NOMO-1 (cell line): ENCODE results near the gene DSTN.

Source experiments
- DNase-seq, 2 experiments: peaks; one replicate each; lab custom pipeline; 2025; ENCODE audit not compliant: unreplicated experiment in 2 of 2; lab: John Stamatoyannopoulos, UW

DSTN gene

DNA sequence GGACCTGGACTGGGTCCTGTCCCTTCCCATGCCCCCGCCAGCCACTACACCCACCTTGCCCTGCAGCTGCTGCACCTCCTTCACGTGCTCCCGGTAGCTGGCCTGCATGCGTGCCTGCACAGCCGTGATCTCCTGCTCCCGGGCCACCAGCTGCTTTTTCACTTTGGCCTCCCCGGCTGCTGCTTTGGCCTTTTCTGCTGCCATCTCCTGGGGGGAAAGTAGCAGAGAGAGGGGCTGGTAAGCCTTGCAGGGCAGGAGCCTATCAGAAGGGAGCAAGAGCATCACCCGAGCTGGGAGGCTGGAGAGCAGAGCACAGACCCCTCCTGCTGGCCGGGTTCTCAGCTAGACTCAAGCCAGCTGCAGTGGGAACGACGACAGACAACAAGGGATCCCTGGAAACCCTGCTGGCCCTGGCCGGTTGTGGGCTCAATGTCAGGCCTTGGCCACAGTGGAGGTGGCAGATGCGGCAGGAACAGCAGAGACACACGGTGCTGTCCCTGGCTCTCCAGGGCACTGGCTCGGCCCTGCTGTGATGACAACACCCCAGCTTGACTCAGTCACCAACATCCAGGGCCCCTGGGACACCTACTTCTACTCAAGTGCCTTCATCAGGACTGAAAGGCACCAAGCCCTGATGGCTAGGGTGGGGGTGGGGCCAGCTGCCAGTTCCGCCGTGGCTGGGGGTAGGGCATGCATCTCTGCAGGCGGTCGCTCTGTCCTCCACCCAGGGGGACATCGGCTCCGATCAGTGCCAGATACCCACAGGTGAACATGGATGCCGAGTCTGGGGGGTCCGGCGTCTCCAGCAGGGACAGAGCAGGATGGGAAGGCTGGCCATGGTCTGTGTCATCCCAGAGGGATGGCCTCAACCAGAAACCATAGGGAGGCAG, 66.9 kb downstream of the DSTN start:
- no peak for DNase-seq

DNA sequence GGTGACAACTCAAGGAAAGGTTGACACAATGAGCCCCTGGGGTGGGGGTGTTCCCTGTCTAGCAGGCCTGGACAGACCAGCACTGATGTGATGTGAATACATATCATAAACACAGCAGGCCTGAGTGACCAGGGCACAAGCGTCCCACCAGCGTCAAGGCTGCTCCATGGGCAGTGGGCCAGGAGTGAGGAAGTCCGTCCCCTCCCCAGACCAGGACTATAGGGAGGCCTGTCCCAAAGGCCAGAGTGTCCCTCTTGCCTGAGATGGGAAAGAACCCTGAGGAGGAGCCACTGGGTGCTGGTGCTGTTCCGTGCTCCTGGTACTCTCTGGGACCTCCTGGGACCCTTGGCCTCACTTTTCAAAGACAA, 67.5 kb downstream of the DSTN start:
- DNase-seq: no peak

DNA sequence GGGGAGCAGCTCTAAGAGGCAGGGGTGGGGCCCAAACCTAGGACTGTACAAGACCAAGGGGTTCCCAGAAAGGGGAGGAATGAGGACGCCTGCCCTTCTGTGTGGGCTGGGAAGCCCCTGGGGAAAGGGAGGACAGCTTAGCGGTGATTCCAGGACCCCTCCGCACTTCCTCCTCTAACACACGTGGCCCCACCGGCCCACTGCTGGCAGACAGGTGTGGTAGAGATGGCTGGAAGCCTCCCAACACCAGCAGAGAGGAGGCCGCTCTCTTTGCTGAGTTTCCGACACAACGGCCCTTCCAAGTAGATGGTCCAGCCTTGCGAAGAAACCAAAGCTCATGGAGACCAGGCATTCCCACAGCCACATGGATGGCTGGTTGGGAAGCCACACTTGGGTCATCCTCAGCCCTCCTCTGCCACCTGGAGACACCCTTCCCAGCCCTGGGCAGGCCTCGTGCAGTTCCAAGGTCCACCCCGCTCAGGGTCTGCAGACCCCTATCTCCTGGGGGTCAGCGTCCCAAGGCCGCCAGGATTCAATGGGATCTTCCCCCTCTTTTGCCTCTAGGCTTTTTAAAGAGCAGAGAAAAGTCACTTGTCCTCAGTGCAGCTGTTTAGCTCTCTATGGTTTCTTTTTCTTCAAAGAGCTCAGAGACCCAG, 68.2 kb downstream of the DSTN start:
- DNase-seq: no peak

DNA sequence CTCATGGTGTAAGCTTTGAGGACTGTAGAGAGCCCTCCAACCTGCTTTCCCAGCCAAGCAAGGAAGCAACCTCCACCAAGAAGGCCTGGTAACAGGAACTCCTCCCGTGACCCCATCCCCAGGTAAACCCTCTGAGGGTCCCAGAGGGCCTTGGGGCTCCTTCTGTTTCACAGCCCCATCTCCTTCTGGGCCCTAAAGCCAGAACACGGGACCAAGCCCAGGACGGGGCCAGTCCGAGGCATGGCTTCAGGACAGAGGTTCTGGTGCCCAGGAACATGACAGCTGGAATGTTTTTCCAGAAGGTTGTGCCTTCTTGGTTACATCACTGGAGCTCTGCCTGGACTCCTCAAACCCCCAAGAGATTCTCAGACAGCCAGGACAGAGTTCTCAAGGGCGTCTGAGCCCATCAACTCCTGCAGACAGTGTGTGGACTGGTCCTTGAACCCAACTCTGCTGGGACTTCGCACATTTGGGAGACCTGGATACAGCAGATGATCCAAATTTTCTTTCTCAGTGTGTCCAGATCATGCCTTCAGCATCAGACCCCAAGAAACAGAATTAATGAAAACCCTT, 69.0 kb downstream of the DSTN start:
- DNase-seq: no peak

DNA sequence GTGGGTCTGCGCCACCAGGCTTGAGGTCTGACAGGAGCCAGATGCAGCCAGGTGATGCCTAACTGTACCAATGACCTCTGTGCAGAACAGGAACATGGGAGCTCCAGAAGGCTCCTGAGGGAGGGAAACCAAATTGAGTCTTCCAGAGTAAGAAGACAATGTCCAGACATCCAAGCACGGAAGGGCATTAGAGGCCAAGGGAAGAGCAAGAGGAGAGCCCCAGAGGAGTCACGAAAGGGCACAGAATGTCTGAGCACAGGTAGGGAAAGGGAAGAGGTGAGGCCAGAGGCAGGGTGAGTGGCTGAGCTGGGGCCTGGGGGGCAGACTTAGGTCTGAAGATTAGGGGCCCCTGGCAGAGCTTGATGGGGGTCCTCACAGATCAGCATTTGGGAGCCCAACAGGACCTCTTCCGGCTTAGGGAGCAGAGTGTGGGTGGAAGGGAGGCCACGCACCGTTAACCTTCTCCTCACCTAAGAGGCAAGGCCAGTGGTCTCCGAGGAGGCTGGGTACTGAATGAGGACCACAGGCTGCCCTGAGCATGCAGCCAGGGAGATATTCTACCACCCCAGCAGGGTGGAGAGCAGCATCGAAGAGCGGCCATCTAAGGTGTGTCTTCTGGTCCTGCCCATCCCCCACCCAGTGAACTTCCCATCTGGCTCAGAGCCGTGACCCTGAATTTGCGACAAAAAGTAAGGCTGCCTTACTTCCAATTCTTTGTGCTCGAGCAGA, 70.4 kb downstream of the DSTN start:
- no peak for DNase-seq

DNA sequence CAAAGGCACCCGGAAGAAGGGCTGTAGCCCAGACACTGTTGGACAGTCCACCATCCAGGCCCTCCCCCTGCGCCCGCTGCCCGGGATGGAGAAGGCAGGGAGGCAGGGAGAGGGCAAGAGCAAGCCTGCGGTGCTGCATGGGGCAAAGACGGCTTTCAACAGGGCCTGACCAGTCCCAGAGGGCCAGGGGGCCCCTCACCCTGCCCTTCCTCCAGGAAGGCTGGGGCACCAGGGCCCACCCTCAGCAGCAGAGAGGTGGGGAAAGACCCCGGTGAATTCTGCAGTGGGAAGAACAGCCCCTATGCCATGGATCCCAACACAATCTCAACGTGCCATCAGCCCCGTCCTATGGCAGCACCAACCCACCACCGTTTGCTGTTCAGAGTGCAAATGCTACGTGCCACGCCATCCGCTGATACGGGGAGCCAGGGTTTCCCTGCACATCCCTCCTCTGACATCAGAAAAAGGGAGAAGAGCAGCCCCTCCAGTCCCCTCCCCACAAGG, 71.1 kb downstream of the DSTN start:
- DNase-seq: no peak

DNA sequence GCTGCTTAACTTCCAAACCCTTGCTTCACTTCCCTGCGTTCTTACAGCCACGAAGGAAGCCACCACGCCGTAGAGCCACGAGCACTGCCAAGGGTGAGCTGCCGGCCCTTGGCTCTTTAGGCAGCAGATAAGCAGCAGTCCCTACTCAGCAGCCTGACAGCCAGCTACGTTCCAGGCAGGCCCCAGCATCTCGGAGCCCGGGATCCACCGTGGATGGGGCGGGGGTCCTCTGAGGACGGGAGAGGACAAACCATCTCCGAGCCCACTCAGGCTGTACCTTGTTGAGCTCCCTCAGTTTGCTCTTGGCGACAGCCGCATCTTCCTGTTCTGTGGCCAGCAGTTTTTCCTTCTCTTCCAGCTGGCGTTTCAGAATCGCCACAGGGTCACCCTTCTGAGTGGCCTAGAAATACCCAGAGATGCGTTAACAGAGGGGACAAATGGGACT, 71.7 kb downstream of the DSTN start:
- DNase-seq: no peak

DNA sequence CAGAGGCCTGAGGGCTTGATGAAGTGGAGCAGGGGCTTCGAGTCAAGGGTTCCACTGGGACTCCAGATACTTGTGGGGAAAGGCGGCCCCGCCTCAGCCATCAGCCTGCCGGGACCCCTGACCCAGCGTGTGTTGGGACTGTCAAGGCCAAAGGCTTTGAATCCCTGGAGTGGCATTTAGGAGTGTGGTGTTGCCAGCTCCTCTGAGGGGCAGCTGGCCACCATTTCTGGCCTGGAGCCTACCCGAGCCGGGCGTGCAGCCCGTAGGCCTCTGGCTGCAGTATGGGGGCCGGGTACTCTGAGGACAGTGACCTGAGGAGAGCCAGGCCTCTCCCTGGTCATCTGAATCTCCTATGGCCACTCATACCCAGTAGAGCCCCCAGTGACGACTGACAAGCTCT, 72.1 kb downstream of the DSTN start:
- DNase-seq: no peak

DNA sequence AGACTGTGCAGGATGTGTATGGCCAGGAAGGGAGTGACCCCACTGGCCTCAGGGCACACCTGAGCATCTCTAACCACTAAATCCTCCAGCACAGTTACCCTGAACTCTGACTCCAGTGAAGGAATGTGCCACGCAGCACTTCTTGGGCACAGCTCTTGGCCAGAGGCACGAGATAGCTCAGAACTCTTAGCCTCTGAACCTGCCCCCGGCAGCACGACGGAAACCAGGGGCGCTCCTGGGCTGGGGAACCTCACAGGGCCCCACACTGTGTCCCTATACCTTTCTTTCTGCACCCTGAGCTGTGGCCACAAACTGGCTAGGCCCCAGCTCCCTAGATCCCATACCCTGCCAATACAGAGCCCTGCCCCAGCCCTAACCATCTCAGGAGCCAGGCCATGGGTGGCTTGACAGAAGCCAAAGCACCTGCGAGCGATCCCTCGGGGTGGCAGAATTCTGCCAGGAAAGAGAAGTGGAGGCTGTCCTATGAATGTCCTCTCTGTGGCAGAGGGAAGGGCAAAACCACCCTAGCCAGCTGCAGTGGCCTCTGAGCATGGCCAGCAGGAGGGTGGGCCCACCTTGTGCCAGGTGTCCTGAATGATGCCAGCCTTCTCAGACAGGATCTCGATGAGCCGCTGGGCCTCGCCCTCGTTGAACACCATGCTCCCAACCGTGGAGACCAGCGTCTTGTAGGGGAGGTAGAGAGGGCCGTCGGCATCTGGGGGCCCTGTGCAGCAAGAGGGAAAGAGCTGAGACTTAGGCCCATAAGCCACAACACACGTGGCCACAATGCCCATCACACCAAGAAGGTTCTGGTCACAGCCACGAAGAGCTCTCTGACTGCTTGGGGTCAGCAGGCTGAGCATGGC, 72.8 kb downstream of the DSTN start:
- DNase-seq: no peak

DNA sequence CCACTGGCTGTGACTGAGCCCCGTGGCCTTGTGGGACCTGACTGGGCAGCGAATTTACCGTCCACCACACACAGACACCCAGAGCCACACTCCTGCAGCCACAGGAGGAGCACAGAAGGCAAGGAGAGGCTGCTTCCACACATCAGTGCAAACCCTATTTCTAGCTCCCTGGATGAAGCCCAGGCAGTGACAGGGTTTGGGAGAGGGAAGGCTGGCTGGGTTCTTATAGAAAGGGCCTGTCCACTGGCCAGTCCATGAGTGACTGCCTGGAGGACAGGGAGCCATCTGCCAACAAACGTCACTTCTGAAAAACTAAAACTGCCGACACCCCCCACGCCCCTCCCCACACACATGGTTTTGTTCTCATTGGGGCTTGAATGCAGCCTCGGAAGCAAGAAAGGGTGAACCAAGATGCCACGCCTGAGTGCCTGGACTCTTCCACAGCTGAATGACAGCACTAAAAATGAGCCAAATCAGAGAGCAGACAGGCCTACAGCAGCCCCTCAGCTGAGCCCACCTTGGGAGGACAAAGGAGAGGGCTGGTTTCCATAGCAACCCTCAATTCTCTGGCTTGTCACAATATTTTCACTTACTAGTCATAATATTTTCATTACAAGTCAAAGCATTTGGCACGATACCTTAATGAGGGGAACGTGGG, 73.8 kb downstream of the DSTN start:
- no peak for DNase-seq

DNA sequence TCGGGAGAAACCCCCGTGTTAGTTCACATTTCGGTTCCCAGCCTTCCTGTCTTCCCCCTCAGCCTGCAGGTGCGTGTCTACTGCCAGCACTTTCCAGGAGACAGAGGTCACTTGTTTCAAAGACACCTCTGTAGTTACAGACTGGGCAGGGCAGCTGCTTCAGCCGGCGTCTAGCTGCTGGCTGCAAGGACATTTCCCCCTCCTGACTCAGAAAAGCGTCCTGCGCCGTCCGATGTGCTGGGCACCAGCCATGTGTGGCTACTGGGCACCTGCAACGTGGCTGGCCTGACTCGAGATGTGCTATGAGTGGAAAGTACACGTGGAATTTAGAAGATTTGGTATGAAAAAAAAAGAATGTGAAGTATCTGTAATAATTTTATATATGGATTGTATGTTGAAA, 74.6 kb downstream of the DSTN start:
- no peak for DNase-seq

DNA sequence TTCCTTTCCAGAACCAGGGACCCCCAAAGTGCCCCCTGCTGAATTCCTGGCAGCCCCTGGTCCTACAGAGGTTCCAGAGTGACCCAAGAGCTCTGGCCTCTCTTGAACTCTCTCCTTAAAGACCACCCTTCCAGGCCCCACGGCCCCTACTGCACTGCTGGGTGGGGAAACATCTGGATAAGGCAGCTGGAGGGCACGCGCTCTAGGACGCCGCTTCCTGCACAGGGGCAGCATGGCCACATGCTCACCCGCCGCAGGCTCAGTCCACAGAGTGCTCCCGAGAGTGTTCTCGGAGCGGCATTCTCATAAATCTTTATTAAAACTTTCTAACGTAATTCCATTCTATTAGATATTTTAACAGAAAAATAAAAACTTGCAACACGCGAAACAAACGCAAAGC, 75.1 kb downstream of the DSTN start:
- DNase-seq: no peak

DNA sequence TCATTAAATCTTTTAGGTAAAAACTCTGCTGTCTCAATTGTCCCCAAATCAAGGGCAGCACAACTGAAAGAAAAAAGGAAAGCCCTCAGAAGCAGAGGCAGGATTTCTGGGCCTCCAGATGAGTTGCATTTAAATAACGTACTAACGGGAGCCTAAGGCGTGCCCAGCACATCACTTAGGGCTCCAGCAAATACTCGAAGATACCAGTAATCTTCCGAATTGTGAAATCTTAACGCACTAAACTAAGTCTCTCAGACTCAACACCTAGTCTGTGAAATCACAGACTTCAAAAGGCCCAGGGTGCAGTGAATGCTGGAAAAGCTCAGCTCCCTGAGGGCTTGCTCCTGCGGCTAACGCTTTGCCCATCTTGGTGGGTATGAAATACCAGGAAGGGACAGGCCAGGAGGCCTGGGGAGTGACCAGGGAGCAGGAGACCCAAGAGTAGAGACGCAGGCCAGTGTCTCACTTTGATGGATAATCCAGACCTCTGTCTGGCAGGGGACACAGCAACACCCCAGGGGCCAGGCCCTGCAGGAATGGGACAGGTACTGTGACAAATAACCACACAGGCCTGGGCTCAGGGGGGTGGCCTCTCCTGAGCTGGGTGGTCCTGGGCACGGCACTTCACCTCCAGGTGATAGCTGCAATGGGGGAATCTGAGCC, 75.8 kb downstream of the DSTN start:
- no peak for DNase-seq

DNA sequence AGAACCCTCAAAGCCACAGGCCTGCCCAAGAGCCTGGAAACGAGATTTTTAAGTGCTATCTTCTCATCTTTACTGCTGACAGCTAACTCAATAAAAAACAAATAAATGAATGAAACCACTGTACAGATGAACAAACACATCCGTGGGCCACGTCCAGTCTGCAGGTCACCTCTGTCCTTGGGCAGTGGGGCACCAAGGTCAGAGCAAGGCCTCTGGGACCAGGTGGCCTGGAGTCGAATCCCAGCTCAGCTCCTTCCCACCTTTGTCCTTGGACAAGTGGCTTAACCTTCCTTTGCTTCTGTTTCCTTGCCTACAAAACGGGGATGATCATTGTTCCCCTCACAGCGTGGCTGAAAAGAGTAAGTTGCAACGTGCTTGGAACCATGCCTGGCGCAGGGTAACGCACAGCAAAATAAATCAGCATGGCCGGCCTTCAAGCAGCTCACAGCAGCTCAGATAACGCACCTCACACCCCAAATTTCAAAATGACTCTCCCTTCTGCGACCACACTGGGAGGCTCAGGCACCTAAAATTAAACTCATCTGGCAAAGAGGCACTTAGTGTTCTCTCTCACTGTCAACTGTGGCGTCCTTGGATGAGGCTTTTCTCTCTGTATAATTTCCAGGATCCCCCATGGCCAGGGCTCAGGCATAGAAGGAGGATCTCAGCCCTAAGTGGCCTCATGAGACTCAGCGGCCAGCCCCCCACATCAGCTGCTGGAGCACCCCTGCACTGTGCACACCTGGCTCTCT, 76.5 kb downstream of the DSTN start:
- no peak for DNase-seq

DNA sequence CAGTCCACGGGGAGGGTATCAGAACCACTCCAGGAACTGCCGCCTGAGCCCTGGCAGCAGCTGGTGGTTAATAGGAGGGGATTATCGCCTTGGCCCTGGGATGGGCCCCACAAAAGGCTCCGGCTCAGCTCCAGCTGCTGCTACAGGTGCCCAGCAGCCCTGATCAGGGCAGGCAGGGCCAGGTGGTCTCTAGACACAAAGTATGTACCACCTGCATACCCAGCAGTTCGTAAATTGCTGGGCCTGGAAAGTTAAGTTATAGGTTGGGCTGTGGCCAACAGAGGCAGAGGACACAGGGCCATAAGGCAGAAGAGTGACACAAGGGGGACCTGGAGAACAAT, 77.1 kb downstream of the DSTN start:
- no peak for DNase-seq

DNA sequence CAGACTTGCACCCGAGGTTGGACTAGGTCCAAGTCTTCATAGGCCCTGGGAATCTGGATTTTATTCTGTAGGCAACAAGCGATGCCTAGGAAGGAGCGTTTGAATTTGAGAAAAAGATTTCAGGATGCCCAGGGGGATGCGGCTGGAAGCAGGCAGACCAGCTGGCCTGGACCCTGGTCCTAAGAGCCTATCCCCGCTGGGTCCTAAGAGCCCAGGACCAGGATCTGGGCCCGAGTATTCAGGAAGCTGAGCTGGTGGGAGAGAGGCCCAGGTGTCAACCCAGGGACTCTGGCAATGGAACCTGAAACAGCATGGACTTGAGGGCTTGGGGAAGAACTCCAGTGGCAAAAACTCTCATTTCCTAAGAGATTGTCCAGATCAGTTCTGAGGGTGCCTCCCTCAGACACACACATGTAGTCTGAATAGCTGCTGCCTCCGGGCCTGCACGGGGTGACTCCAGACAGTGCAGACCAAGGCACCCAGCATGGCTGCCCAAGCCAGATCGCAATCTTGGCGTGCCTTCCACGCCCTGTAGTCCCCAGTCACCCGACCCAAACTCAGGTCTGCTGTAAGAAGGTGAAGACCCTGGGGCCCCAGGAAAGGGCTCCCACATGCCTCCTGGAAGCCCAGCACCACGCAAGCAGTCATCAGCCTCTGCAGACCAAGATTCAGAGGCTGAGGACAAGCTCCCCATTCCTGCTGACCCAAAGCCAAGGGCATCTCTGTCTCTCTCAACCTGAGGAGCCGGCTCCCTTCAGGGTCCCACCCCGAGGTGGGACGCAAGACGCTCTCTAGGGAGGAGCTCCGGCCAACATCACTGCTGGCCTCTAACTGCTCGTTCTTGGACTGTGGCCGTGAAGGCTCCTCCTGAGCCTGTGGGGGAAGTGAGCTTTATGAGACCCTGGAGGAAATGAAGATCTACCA, 77.8 kb downstream of the DSTN start:
- no peak for DNase-seq

DNA sequence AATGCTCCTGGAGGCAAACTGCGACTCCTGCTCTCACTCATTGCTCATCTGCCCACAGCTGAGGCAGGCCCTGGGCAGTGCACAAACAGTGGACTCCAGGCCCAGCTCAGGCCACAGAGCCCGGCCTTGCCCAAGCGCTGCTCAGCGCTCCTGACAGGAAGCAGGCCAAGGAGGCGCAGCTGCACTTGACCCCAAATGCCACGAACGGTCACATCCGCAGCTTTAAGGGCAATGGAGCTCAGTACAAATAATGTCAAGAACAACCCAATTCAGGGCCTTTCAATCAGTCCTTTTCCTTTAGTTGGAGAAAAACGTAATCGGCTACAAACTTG, 78.4 kb downstream of the DSTN start:
- peak; percentile 12 to 43 for DNase-seq
